ENCODE results near the gene TBC1D8B.

TBC1D8B gene

GRCh38 chrX:106780664-106781377 is 21.7 kb upstream of the TBC1D8B start:
- H3K4me1 ChIP-seq (ENCODE audit: control insufficient read depth, insufficient read depth, low read length), result peaks cover 4% of the 10 kb centered on the region; the same call in 1 of the 2 replicates
- ChIA-PET POLR2A (no interaction called here), CTCF (interaction anchor here (0.5 kb wide), 1 partner anchor 257 kb away, joined by 3 read pairs; no protein-coding TSS in a partner anchor)
- H3K4me3 ChIP-seq (ENCODE audit: low read depth, low read length), result no peak overlapping the region
- H3K9me3 ChIP-seq (ENCODE audit: control insufficient read depth, insufficient read depth, low read depth, low read length), result no peaks in the 10 kb centered on the region
- no peak for TF ChIP-seq ZNF692 (tag by site-specific recombination; IDR thresholded peaks at IDR 0.05)
- no peak overlapping the region for H3K27ac ChIP-seq (ENCODE audit: extremely low read depth, low read depth, low read length)
- H3K36me3 ChIP-seq (ENCODE audit: control insufficient read depth in 2 of 2, insufficient read depth in 1 of 2, low read length in 2 of 2), result no peaks in the 10 kb centered on the region

DNA sequence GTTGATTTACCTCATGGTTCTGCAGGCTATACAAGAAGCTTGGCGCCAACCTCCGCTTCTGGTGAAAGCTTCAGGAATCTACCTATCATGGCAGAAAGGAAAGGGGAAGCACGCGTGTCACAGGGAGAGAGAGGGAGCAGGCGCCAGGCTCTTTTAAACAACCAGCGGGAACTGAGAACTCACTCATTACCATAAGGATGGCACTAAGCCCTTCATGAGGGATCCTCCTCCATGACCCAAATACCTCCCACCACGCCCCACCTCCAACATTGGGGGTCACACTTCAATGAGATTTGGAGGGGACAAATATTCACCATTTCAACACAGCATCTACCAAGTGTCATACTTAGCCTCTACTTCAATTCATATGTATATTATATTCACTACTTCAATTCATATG is 18.8 kb upstream of the TBC1D8B start:
- ChIA-PET POLR2A (no interaction called here), CTCF (no interaction called here)
- TF ChIP-seq ZNF629 (tag by site-specific recombination; IDR thresholded peaks at IDR 0.05) (no peak), ZNF830 (tag by site-specific recombination; IDR thresholded peaks at IDR 0.05; ENCODE audit: low read depth) (no peak), HOXD13 (CRISPR knock-in tag; IDR thresholded peaks at IDR 0.05; ENCODE audit: borderline replicate concordance) (no peak), ZNF843 (tag by site-specific recombination; IDR thresholded peaks at IDR 0.05) (no peak), ZBTB48 (tag by site-specific recombination; IDR thresholded peaks at IDR 0.05) (no peak)
- TF ChIP-seq, protein P1, sequence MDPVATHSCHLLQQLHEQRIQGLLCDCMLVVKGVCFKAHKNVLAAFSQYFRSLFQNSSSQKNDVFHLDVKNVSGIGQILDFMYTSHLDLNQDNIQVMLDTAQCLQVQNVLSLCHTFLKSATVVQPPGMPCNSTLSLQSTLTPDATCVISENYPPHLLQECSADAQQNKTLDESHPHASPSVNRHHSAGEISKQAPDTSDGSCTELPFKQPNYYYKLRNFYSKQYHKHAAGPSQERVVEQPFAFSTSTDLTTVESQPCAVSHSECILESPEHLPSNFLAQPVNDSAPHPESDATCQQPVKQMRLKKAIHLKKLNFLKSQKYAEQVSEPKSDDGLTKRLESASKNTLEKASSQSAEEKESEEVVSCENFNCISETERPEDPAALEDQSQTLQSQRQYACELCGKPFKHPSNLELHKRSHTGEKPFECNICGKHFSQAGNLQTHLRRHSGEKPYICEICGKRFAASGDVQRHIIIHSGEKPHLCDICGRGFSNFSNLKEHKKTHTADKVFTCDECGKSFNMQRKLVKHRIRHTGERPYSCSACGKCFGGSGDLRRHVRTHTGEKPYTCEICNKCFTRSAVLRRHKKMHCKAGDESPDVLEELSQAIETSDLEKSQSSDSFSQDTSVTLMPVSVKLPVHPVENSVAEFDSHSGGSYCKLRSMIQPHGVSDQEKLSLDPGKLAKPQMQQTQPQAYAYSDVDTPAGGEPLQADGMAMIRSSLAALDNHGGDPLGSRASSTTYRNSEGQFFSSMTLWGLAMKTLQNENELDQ (tag by site-specific recombination; IDR thresholded peaks at IDR 0.05; ENCODE audit: low read depth), result no peak
- Histone ChIP-seq H3K27ac (ENCODE audit: extremely low read depth, low read depth, low read length) (no peak overlapping the region), H3K4me3 (ENCODE audit: low read depth, low read length) (no peak overlapping the region), H3K4me1 (ENCODE audit: control insufficient read depth, insufficient read depth, low read length) (peaks cover 4% of the 10 kb centered on the region; the same call in 1 of the 2 replicates), H3K9me3 (ENCODE audit: control insufficient read depth, insufficient read depth, low read depth, low read length) (no peaks in the 10 kb centered on the region), H3K36me3 (ENCODE audit: control insufficient read depth in 2 of 2, insufficient read depth in 1 of 2, low read length in 2 of 2) (no peaks in the 10 kb centered on the region; a peak in 1 of 3 replicates)

DNA sequence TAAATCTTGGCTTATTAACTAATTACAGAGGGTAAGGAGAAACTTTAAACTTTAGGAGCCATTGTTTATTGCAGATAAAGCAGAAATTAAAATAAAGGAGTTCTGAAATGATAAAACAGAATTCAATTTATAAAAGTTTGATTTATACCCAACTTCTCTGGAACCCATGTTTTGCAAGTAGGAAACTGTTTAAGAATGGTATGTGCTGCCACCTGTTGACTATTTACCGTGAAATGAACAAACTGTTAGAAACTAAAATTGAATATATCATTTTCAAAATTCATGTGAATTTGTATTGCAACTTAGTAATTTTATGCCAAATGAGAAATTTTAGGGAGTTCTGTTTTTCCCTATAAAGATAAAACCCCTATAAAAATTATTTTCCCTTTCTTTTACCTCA is 11.0 kb upstream of the TBC1D8B start:
- POLR2A ChIA-PET, result no interaction called here
- H3K4me1 ChIP-seq (ENCODE audit: control insufficient read depth, insufficient read depth, low read length), result no peaks in the 10 kb centered on the region
- CTCF ChIA-PET, result interaction anchor here (0.6 to 1.2 kb wide), 7 partner anchors 9 to 312 kb away, joined by 3 to 6 read pairs (median 4); no protein-coding TSS in a partner anchor
- no peak overlapping the region for H3K4me3 ChIP-seq (ENCODE audit: low read depth, low read length)
- no peaks in the 10 kb centered on the region for H3K9me3 ChIP-seq (ENCODE audit: control insufficient read depth, insufficient read depth, low read depth, low read length)
- no peak overlapping the region for H3K27ac ChIP-seq (ENCODE audit: extremely low read depth, low read depth, low read length)
- TF ChIP-seq SCRT2 (tag by site-specific recombination; IDR thresholded peaks at IDR 0.05) (peak; percentile 57; the same call in 1 of the 2 replicates), ZNF654 (tag by site-specific recombination; IDR thresholded peaks at IDR 0.05; ENCODE audit: low read depth) (peak; percentile 43), SCRT1 (tag by site-specific recombination; IDR thresholded peaks at IDR 0.05; ENCODE audit: borderline replicate concordance) (peak; percentile 17; the same call in 1 of the 2 replicates), ZBTB8A (tag by site-specific recombination; IDR thresholded peaks at IDR 0.05) (no peak)
- no peaks in the 10 kb centered on the region; a peak in 1 of 3 replicates for H3K36me3 ChIP-seq (ENCODE audit: control insufficient read depth in 2 of 2, insufficient read depth in 1 of 2, low read length in 2 of 2)

GRCh38 chrX:106802063-106802387 is 448 bp upstream of the TBC1D8B start:
- POLR2A ChIA-PET, result interaction anchor here (0.6 to 1.4 kb wide), 2 partner anchors 75 to 98 kb away, joined by 4 to 5 read pairs; partner anchors contain the start of gene RNF128

More at GRCh38 chrX:106802063-106802387, 448 bp upstream of the TBC1D8B start:
- Histone ChIP-seq H3K36me3 (ENCODE audit: control insufficient read depth in 2 of 2, insufficient read depth in 1 of 2, low read length in 2 of 2) (no peaks in the 10 kb centered on the region), H3K27ac (ENCODE audit: extremely low read depth, low read depth, low read length) (no peak overlapping the region), H3K4me1 (ENCODE audit: control insufficient read depth, insufficient read depth, low read length) (peaks cover 6% of the 10 kb centered on the region), H3K9me3 (ENCODE audit: control insufficient read depth, insufficient read depth, low read depth, low read length) (no peaks in the 10 kb centered on the region), H3K4me3 (ENCODE audit: low read depth, low read length) (peak overlapping the region; percentile 53)
- TF ChIP-seq, protein P2, sequence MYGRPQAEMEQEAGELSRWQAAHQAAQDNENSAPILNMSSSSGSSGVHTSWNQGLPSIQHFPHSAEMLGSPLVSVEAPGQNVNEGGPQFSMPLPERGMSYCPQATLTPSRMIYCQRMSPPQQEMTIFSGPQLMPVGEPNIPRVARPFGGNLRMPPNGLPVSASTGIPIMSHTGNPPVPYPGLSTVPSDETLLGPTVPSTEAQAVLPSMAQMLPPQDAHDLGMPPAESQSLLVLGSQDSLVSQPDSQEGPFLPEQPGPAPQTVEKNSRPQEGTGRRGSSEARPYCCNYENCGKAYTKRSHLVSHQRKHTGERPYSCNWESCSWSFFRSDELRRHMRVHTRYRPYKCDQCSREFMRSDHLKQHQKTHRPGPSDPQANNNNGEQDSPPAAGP (tag by site-specific recombination; IDR thresholded peaks at IDR 0.05), result no peak
- no peak for TF ChIP-seq HOXD13 (CRISPR knock-in tag; IDR thresholded peaks at IDR 0.05; ENCODE audit: borderline replicate concordance)
- TF ChIP-seq ZNF473 (tag by site-specific recombination; IDR thresholded peaks at IDR 0.05), result no peak
- CTCF ChIA-PET, result interaction anchor here (0.6 to 0.7 kb wide), 4 partner anchors 10 to 976 kb away, joined by 3 read pairs; no protein-coding TSS in a partner anchor
